Astrocyte of the spinal cord (primary cell): ENCODE measurements around the gene CEP120.
A peak's percentile ranks its signal among the peaks of the same experiment; 100 is the strongest.

Experiments
- DNase-seq: peaks from one replicate; pipeline ENCODE4 v3.0.0; 2011; ENCODE audit warnings: low read depth, low spot score
- H3K4me3 ChIP-seq: 2 replicates; pipeline ENCODE4 v1.5.1; 2011; ENCODE audit warnings: low read depth, mild to moderate bottlenecking, low read length, moderate library complexity
- CTCF ChIP-seq: IDR thresholded peaks from 2 replicates; pipeline ENCODE4 v1.5.1; 2012; ENCODE audit warnings: low read depth, mild to moderate bottlenecking, low read length, inconsistent platforms
- in situ Hi-C: cut with HindIII; loops from 2 replicates; pipeline ENCODE4 v1.10.0; 2017; ENCODE audit warnings: low sequenced_read_pairs

CEP120 gene

DNA sequence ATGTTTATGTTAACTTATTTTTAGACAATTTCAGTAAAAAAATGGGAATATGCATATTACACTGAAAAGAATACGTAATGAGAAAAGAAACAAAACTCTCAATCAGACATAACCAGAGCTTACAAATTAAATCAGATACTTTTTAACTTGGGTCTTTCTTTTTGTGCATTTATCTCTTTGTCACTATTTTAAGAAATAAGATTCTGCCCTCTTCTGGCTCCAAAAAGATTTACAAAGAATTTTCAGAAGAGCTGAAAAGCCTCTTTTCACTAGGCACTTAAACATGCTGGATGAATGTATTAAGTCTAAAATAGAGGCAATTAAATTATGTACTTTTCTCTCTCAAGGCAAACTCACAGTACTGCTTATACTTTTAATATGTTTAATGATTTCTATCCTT is 55.5 kb downstream of the CEP120 start:
- in situ Hi-C loops = no loop called here
- no peak overlapping the region for H3K4me3 ChIP-seq
- TF ChIP-seq CTCF = peak; percentile 29
- DNase-seq = peak; percentile 28

DNA sequence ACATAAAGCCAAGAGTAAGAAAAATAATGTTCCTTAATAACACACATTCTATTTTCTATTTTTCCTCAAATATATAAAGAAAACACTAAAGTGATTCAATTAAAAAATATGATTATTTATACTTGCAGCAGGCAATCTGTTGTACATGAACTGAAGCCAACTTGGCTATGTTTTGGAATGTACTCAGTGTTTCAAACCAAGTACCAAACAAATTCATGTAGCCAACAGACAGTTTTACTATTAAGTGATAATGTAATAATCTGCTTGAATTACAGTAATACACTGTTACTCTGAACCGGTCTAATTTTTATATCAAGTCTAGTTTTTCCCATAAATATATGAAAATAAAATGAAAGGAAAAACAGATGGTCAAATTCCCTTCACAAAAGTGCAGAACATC is 58.0 kb downstream of the CEP120 start:
- no peak overlapping the region for H3K4me3 ChIP-seq
- TF ChIP-seq CTCF = no peak
- DNase-seq = no peak
- in situ Hi-C loops = no loop called here

DNA sequence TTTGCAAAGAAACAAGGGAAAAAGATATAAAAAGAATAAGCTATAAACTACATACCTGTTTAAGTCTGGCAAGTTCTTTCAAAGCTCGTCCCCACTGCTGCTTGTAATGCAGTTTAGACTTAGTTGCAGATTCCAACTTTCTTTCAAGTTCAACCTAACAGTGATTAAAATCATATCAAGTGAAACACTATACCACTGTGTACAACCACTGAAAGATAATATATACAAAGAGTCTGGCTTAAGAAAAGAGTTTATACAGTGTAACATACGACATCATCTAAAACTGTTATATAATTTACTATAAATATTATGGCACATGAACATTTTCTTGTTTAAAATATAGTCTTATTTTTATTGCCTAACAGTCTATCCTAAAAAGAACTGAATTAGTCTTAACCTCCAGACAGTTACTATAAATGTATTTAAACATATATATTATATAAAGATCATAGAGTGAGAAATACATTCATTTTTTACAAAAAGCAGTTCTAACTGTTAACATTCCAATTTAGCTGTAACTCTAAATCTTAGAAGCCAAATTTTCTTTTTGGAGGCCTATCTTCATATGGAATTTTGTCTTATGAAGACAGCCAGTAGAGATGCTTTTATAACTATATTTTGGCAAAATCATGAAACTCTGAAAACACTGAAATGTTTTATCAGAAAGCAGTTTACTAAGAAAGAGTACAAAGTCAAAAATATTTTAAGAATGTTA is 58.6 kb downstream of the CEP120 start:
- TF ChIP-seq CTCF = no peak
- H3K4me3 ChIP-seq = no peak overlapping the region
- in situ Hi-C loops = no loop called here
- DNase-seq = no peak

DNA sequence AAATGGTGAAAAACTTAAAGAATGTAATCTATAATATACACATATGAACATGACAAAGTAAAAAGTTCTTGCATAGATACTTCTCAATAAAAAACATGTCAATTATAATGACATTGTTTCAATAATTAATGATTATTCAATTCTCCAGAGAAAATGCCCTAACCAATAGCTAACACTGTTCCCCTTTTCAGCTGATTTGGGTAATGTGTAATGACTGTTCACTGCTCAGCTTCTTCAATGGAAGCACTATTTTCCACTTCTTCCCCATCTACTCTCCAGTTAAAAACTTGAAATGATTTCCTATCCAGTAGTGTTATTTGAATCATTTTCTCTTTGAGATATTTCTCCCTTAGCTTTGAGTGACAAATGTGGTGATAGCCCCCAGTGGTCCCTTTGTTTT is 62.3 kb downstream of the CEP120 start:
- no peak for DNase-seq
- no peak overlapping the region for H3K4me3 ChIP-seq
- no peak for TF ChIP-seq CTCF
- in situ Hi-C loops = no loop called here

- no peak for TF ChIP-seq CTCF
- DNase-seq = no peak
- no peak overlapping the region for H3K4me3 ChIP-seq
- in situ Hi-C loops = no loop called here
Measured at GRCh38 chr5:123360201-123360571, 63.0 kb downstream of the CEP120 start.

- H3K4me3 ChIP-seq = no peak overlapping the region
- DNase-seq = no peak
- in situ Hi-C loops = no loop called here
- no peak for TF ChIP-seq CTCF
Measured at GRCh38 chr5:123359454-123360200, 63.6 kb downstream of the CEP120 start.
